Effector memory CD8-positive, alpha-beta T cell (primary cell): ENCODE results near the gene A4GALT.
A peak's percentile ranks its signal among the peaks of the same experiment; 100 is the strongest.

Experiments
- ATAC-seq: fragments of 150-1000 bp; cut with Tn5 transposase; replicated peaks from 2 replicates; pipeline ENCODE4 v1.10.0; 2021; ENCODE audit warnings: mild to moderate bottlenecking, moderate library complexity
- DNase-seq, 3 experiments: peaks; one replicate each; pipeline ENCODE4 v3.0.0; 2021
- H3K27ac Mint-ChIP-seq, 2 donors: one replicate each; pipeline ENCODE4 v1.8.0; 2022; ENCODE audit warnings: mild to moderate bottlenecking in 2 of 2, mixed read lengths in 2 of 2, moderate library complexity in 2 of 2
- H3K27me3 Mint-ChIP-seq, 2 donors: one replicate each; pipeline ENCODE4 v1.8.0; 2022; ENCODE audit warnings: mixed read lengths in 2 of 2
- H3K36me3 Mint-ChIP-seq: one replicate; pipeline ENCODE4 v1.8.0; 2022; ENCODE audit warnings: mild to moderate bottlenecking, moderate library complexity, mixed read lengths; ENCODE audit not compliant: insufficient read depth
- H3K4me1 Mint-ChIP-seq, 2 donors: one replicate each; pipeline ENCODE4 v1.8.0; 2022; ENCODE audit warnings: low read depth in 2 of 2, mixed read lengths in 2 of 2
- H3K4me3 Mint-ChIP-seq, 2 donors: one replicate each; pipeline ENCODE4 v1.8.0; 2022; ENCODE audit warnings: mild to moderate bottlenecking in 2 of 2, mixed read lengths in 2 of 2, moderate library complexity in 2 of 2
- H3K9me3 Mint-ChIP-seq, 2 donors: one replicate each; pipeline ENCODE4 v1.8.0; 2022; ENCODE audit warnings: mixed read lengths in 2 of 2

The A4GALT gene

GRCh38 chr22:42708417-42708816 is 12.3 kb downstream of the A4GALT start:
- H3K27me3 Mint-ChIP-seq: peaks cover 32 to 39% of the 10 kb centered on the region in 2 donors
- H3K4me3 Mint-ChIP-seq: no peak overlapping the region
- no peaks in the 10 kb centered on the region for H3K4me1 Mint-ChIP-seq
- H3K36me3 Mint-ChIP-seq: no peaks in the 10 kb centered on the region
- DNase-seq: no peak
- H3K27ac Mint-ChIP-seq: no peak overlapping the region
- no peak for ATAC-seq
- H3K9me3 Mint-ChIP-seq: no peaks in the 10 kb centered on the region

GRCh38 chr22:42707496-42707895 is 13.2 kb downstream of the A4GALT start:
- Mint-ChIP-seq H3K9me3 (no peaks in the 10 kb centered on the region), H3K4me3 (no peak overlapping the region), H3K27ac (no peak overlapping the region), H3K4me1 (no peaks in the 10 kb centered on the region), H3K27me3 (peaks cover 29 to 32% of the 10 kb centered on the region in 2 donors), H3K36me3 (no peaks in the 10 kb centered on the region)
- DNase-seq (no peak), ATAC-seq (no peak)

GRCh38 chr22:42704896-42705295 is 15.8 kb downstream of the A4GALT start:
- Mint-ChIP-seq H3K27ac (no peak overlapping the region), H3K4me3 (no peak overlapping the region), H3K4me1 (no peaks in the 10 kb centered on the region)

GRCh38 chr22:42702675-42703074 is 18.0 kb downstream of the A4GALT start:
- Mint-ChIP-seq H3K4me3 (no peak overlapping the region), H3K27ac (no peak overlapping the region), H3K9me3 (no peaks in the 10 kb centered on the region), H3K27me3 (peaks cover 18 to 27% of the 10 kb centered on the region in 2 donors), H3K36me3 (no peaks in the 10 kb centered on the region), H3K4me1 (no peaks in the 10 kb centered on the region)
- ATAC-seq (no peak), DNase-seq (no peak)

More at GRCh38 chr22:42704896-42705295, 15.8 kb downstream of the A4GALT start:
- Mint-ChIP-seq H3K27me3 (peaks cover 23 to 27% of the 10 kb centered on the region in 2 donors), H3K36me3 (no peaks in the 10 kb centered on the region), H3K9me3 (no peaks in the 10 kb centered on the region)
- DNase-seq (no peak), ATAC-seq (no peak)

GRCh38 chr22:42701694-42702093 is 19.0 kb downstream of the A4GALT start:
- H3K4me3 Mint-ChIP-seq: no peak overlapping the region
- H3K27me3 Mint-ChIP-seq: peaks cover 18 to 27% of the 10 kb centered on the region in 2 donors
- H3K4me1 Mint-ChIP-seq: no peaks in the 10 kb centered on the region
- H3K27ac Mint-ChIP-seq: no peak overlapping the region
- DNase-seq (no peak), ATAC-seq (no peak)
- H3K36me3 Mint-ChIP-seq: no peaks in the 10 kb centered on the region
- H3K9me3 Mint-ChIP-seq: no peaks in the 10 kb centered on the region

GRCh38 chr22:42700901-42701300 is 19.8 kb downstream of the A4GALT start:
- Mint-ChIP-seq H3K36me3 (no peaks in the 10 kb centered on the region), H3K27ac (no peak overlapping the region), H3K4me3 (no peak overlapping the region), H3K27me3 (peaks cover 18 to 27% of the 10 kb centered on the region in 2 donors), H3K9me3 (no peaks in the 10 kb centered on the region), H3K4me1 (no peaks in the 10 kb centered on the region)
- ATAC-seq: no peak
- DNase-seq: no peak

GRCh38 chr22:42700355-42700754 is 20.3 kb downstream of the A4GALT start:
- H3K4me3 Mint-ChIP-seq: no peak overlapping the region
- no peak for DNase-seq
- no peaks in the 10 kb centered on the region for H3K4me1 Mint-ChIP-seq
- no peak overlapping the region for H3K27ac Mint-ChIP-seq
- H3K36me3 Mint-ChIP-seq: no peaks in the 10 kb centered on the region
- no peak for ATAC-seq
- peaks cover 18 to 27% of the 10 kb centered on the region in 2 donors for H3K27me3 Mint-ChIP-seq
- no peaks in the 10 kb centered on the region for H3K9me3 Mint-ChIP-seq

GRCh38 chr22:42699976-42700352 is 20.7 kb downstream of the A4GALT start:
- H3K36me3 Mint-ChIP-seq: no peaks in the 10 kb centered on the region
- H3K9me3 Mint-ChIP-seq: no peaks in the 10 kb centered on the region
- H3K27me3 Mint-ChIP-seq: peaks cover 17 to 27% of the 10 kb centered on the region in 2 donors
- DNase-seq (no peak), ATAC-seq (no peak)
- H3K27ac Mint-ChIP-seq: no peak overlapping the region
- no peak overlapping the region for H3K4me3 Mint-ChIP-seq
- H3K4me1 Mint-ChIP-seq: no peaks in the 10 kb centered on the region

- peaks cover under 1% of the 10 kb centered on the region for H3K36me3 Mint-ChIP-seq
- H3K4me3 Mint-ChIP-seq: no peak overlapping the region
- ATAC-seq (no peak), DNase-seq (no peak)
- H3K27me3 Mint-ChIP-seq: peaks cover 11 to 28% of the 10 kb centered on the region in 2 donors
- no peaks in the 10 kb centered on the region for H3K4me1 Mint-ChIP-seq
- H3K9me3 Mint-ChIP-seq: no peaks in the 10 kb centered on the region
- peak overlapping the region in 1 of 2 donors; percentile 52 for H3K27ac Mint-ChIP-seq
Measured at GRCh38 chr22:42699281-42699975, 21.2 kb downstream of the A4GALT start.

GRCh38 chr22:42697542-42698013 is 23.1 kb downstream of the A4GALT start:
- ATAC-seq (no peak), DNase-seq (no peak)
- no peak overlapping the region for H3K27ac Mint-ChIP-seq
- no peaks in the 10 kb centered on the region for H3K9me3 Mint-ChIP-seq
- H3K27me3 Mint-ChIP-seq: peaks cover 12 to 30% of the 10 kb centered on the region in 2 donors
- H3K4me1 Mint-ChIP-seq: no peaks in the 10 kb centered on the region
- peaks cover 2% of the 10 kb centered on the region for H3K36me3 Mint-ChIP-seq
- H3K4me3 Mint-ChIP-seq: no peak overlapping the region

GRCh38 chr22:42696331-42696967 is 24.2 kb downstream of the A4GALT start:
- Mint-ChIP-seq H3K9me3 (no peaks in the 10 kb centered on the region), H3K27me3 (peaks cover 9 to 26% of the 10 kb centered on the region in 2 donors), H3K27ac (no peak overlapping the region), H3K36me3 (peaks cover 2% of the 10 kb centered on the region), H3K4me1 (peaks cover 0 to 2% of the 10 kb centered on the region in 2 donors), H3K4me3 (no peak overlapping the region)
- no peak for ATAC-seq
- DNase-seq: no peak

GRCh38 chr22:42695294-42695693 is 25.4 kb downstream of the A4GALT start:
- peaks cover 0 to 2% of the 10 kb centered on the region in 2 donors for H3K4me1 Mint-ChIP-seq
- H3K4me3 Mint-ChIP-seq: no peak overlapping the region
- peaks cover 2% of the 10 kb centered on the region for H3K36me3 Mint-ChIP-seq
- H3K9me3 Mint-ChIP-seq: no peaks in the 10 kb centered on the region
- no peak for DNase-seq
- H3K27me3 Mint-ChIP-seq: peaks cover 7 to 22% of the 10 kb centered on the region in 2 donors
- H3K27ac Mint-ChIP-seq: no peak overlapping the region
- ATAC-seq: no peak

GRCh38 chr22:42693763-42694683 is 26.6 kb downstream of the A4GALT start:
- ATAC-seq: no peak
- peaks cover 2% of the 10 kb centered on the region for H3K36me3 Mint-ChIP-seq
- no peak overlapping the region for H3K4me3 Mint-ChIP-seq
- DNase-seq: no peak
- H3K9me3 Mint-ChIP-seq: no peaks in the 10 kb centered on the region
- H3K4me1 Mint-ChIP-seq: peaks cover 0 to 2% of the 10 kb centered on the region in 2 donors
- H3K27ac Mint-ChIP-seq: no peak overlapping the region
- H3K27me3 Mint-ChIP-seq: peaks cover 7 to 33% of the 10 kb centered on the region in 2 donors
